RWPE2 (cell line): ENCODE results near the gene FBXO34.

Experiments
- ATAC-seq: fragments of 200-7000 bp; cut with Tn5 transposase; 3 replicates; pipeline ENCODE4 v1.9.1; 2021; ENCODE audit warnings: low read depth
- DNase-seq: peaks from one replicate; pipeline ENCODE4 v3.0.0-alpha.2; 2020; ENCODE audit warnings: low spot score
- H3K27ac ChIP-seq: fragments of 450-650 bp; 2 replicates; pipeline ENCODE4 v1.5.1; 2017; ENCODE audit warnings: mild to moderate bottlenecking; ENCODE audit not compliant: poor library complexity, severe bottlenecking
- H3K27me3 ChIP-seq: fragments of 250-450 bp; sonication (Bioruptor Pico); 2 replicates; pipeline ENCODE4 v1.5.1; 2021; ENCODE audit warnings: mild to moderate bottlenecking, moderate library complexity; ENCODE audit not compliant: insufficient read depth, poor library complexity, severe bottlenecking
- H3K36me3 ChIP-seq: fragments of 250-450 bp; sonication (Bioruptor Pico); 2 replicates; pipeline ENCODE4 v1.5.1; 2020; ENCODE audit warnings: low read depth, mild to moderate bottlenecking, moderate library complexity
- H3K4me1 ChIP-seq: fragments of 250-450 bp; sonication (Bioruptor Pico); 2 replicates; pipeline ENCODE4 v1.5.1; 2021; ENCODE audit warnings: mild to moderate bottlenecking, moderate library complexity; ENCODE audit not compliant: insufficient read depth, poor library complexity, severe bottlenecking
- H3K4me3 ChIP-seq: fragments of 250-450 bp; sonication (Bioruptor Pico); 2 replicates; pipeline ENCODE4 v1.5.1; 2021; ENCODE audit warnings: mild to moderate bottlenecking, moderate library complexity; ENCODE audit not compliant: severe bottlenecking
- H3K9me3 ChIP-seq: fragments of 250-450 bp; sonication (Bioruptor Pico); 2 replicates; pipeline ENCODE4 v1.5.1; 2021; ENCODE audit warnings: mild to moderate bottlenecking, moderate library complexity; ENCODE audit not compliant: severe bottlenecking
- CTCF ChIP-seq: fragments of 450-650 bp; IDR thresholded peaks from one replicate; pipeline ENCODE4 v1.5.1; 2017; ENCODE audit warnings: mild to moderate bottlenecking, moderate library complexity; ENCODE audit not compliant: poor library complexity, severe bottlenecking

Gene FBXO34

GRCh38 chr14:55297611-55298499, 26.6 kb downstream of the FBXO34 start:
- H3K9me3 ChIP-seq = no peaks in the 10 kb centered on the region

GRCh38 chr14:55298500-55298822, 27.2 kb downstream of the FBXO34 start:
- Histone ChIP-seq H3K27me3 (no peaks in the 10 kb centered on the region), H3K4me1 (peaks cover 27% of the 10 kb centered on the region), H3K36me3 (no peaks in the 10 kb centered on the region; the same call in none of the 2 replicates), H3K4me3 (no peak overlapping the region), H3K9me3 (no peaks in the 10 kb centered on the region), H3K27ac (no peak overlapping the region)
- ATAC-seq (no peak), DNase-seq (no peak)
- no peak for TF ChIP-seq CTCF

More at GRCh38 chr14:55297611-55298499, 26.6 kb downstream of the FBXO34 start:
- peak; percentile 57 for ATAC-seq
- TF ChIP-seq CTCF = peak; percentile 72
- H3K4me1 ChIP-seq = peaks cover 21% of the 10 kb centered on the region
- H3K27ac ChIP-seq = peak overlapping the region; percentile 7
- H3K27me3 ChIP-seq = no peaks in the 10 kb centered on the region
- DNase-seq = no peak
- H3K4me3 ChIP-seq = no peak overlapping the region
- no peaks in the 10 kb centered on the region; the same call in none of the 2 replicates for H3K36me3 ChIP-seq

GRCh38 chr14:55301437-55302121, 30.4 kb downstream of the FBXO34 start:
- H3K27ac ChIP-seq = no peak overlapping the region
- no peak for TF ChIP-seq CTCF
- no peaks in the 10 kb centered on the region; the same call in none of the 2 replicates for H3K36me3 ChIP-seq
- DNase-seq (no peak), ATAC-seq (peak; percentile 94)
- no peaks in the 10 kb centered on the region for H3K27me3 ChIP-seq
- peaks cover 32% of the 10 kb centered on the region for H3K4me1 ChIP-seq
- H3K9me3 ChIP-seq = no peaks in the 10 kb centered on the region
- H3K4me3 ChIP-seq = no peak overlapping the region

GRCh38 chr14:55302367-55303124, 31.3 kb downstream of the FBXO34 start:
- peak overlapping the region; percentile 3 for H3K27ac ChIP-seq
- H3K9me3 ChIP-seq = no peaks in the 10 kb centered on the region
- H3K4me3 ChIP-seq = no peak overlapping the region
- H3K27me3 ChIP-seq = no peaks in the 10 kb centered on the region
- no peak for DNase-seq
- no peaks in the 10 kb centered on the region; the same call in none of the 2 replicates for H3K36me3 ChIP-seq
- 0 out of 3 replicates have a peak, but pooled peaks have one; percentile 40 for ATAC-seq
- TF ChIP-seq CTCF = no peak
- peaks cover 27% of the 10 kb centered on the region for H3K4me1 ChIP-seq
